ENCODE results near the gene WNT5A. TPM values are rescaled to one million over a fixed set of nuclear protein-coding genes. Genes with fewer than 3 reads are reported as not detected.

The WNT5A gene
- total and polyA plus RNA-seq, 2 experiments from 2014 or later = 76.1 to 298 TPM

- Histone ChIP-seq H3K4me2 (ENCODE audit: unreplicated experiment) (peak overlapping the region; percentile 51), H3K36me3 (ENCODE audit: low read depth) (peaks cover 31% of the 10 kb centered on the region), H3K9me3 (ENCODE audit: low read depth) (no peaks in the 10 kb centered on the region), H3K4me3 (peak overlapping the region; percentile 29), H3K79me2 (ENCODE audit: insufficient read depth) (peaks cover 29% of the 10 kb centered on the region), H3K9me2 (ENCODE audit: insufficient read depth) (no peaks in the 10 kb centered on the region), H3F3A (ENCODE audit: insufficient read depth) (peaks cover 55% of the 10 kb centered on the region), H3K9ac (peak overlapping the region; percentile 61), H3K27ac (peak overlapping the region; percentile 76), H4K20me1 (ENCODE audit: insufficient read depth) (no peaks in the 10 kb centered on the region), H3K4me1 (ENCODE audit: insufficient read depth) (peaks cover 46% of the 10 kb centered on the region), H2AFZ (no peak overlapping the region), H3K27me3 (replicated peaks; ENCODE audit: insufficient read depth) (no peaks in the 10 kb centered on the region)
- in situ Hi-C loops (cut with MboI) = no loop called here
- WGBS, 2 experiments (ENCODE audit: low coverage in 1 of 2, low lambda C conversion rate in 2 of 2, missing lambda C conversion rate in 2 of 2) = 65 to 69% methylated on average over 3 of the region's 3 CpGs
- TF ChIP-seq EZH2 (IDR thresholded peaks at IDR 0.05; ENCODE audit: insufficient read depth, poor library complexity, severe bottlenecking) (no peak), EZH2phosphoT487 (IDR thresholded peaks at IDR 0.05; ENCODE audit: insufficient read depth, low read depth) (no peak)
- DNase-seq = no peak
Observed at GRCh38 chr3:55466526-55466925, 20.6 kb downstream of the WNT5A start.

- Histone ChIP-seq H3K4me2 (ENCODE audit: unreplicated experiment) (no peak overlapping the region), H3K79me2 (ENCODE audit: insufficient read depth) (no peaks in the 10 kb centered on the region), H3F3A (ENCODE audit: insufficient read depth) (peaks cover 28% of the 10 kb centered on the region), H3K9me2 (ENCODE audit: insufficient read depth) (no peaks in the 10 kb centered on the region), H3K36me3 (ENCODE audit: low read depth) (peaks cover 14% of the 10 kb centered on the region; the same call in 1 of the 2 replicates), H4K20me1 (ENCODE audit: insufficient read depth) (no peaks in the 10 kb centered on the region), H3K9ac (no peak overlapping the region), H3K27me3 (replicated peaks; ENCODE audit: insufficient read depth) (no peaks in the 10 kb centered on the region), H3K9me3 (ENCODE audit: low read depth) (no peaks in the 10 kb centered on the region), H3K4me1 (ENCODE audit: insufficient read depth) (peaks cover 17% of the 10 kb centered on the region), H2AFZ (no peak overlapping the region), H3K4me3 (no peak overlapping the region), H3K27ac (no peak overlapping the region)
- in situ Hi-C loops (cut with MboI) = no loop called here
- TF ChIP-seq EZH2phosphoT487 (IDR thresholded peaks at IDR 0.05; ENCODE audit: insufficient read depth, low read depth) = no peak
- TF ChIP-seq EZH2 (IDR thresholded peaks at IDR 0.05; ENCODE audit: insufficient read depth, poor library complexity, severe bottlenecking) = no peak
- peak; percentile 80 for DNase-seq
- WGBS, 2 experiments (ENCODE audit: low coverage in 1 of 2, low lambda C conversion rate in 2 of 2, missing lambda C conversion rate in 2 of 2) = 62 to 80% methylated on average over 1 of the region's 1 CpG
Observed at GRCh38 chr3:55461896-55462295, 25.2 kb downstream of the WNT5A start.

- in situ Hi-C loops (cut with MboI) = no loop called here
- Histone ChIP-seq H3F3A (ENCODE audit: insufficient read depth) (peaks cover 14% of the 10 kb centered on the region), H3K27me3 (replicated peaks; ENCODE audit: insufficient read depth) (no peaks in the 10 kb centered on the region), H3K4me1 (ENCODE audit: insufficient read depth) (peaks cover 8% of the 10 kb centered on the region), H3K79me2 (ENCODE audit: insufficient read depth) (no peaks in the 10 kb centered on the region), H3K9me2 (ENCODE audit: insufficient read depth) (no peaks in the 10 kb centered on the region), H2AFZ (no peak overlapping the region), H4K20me1 (ENCODE audit: insufficient read depth) (no peaks in the 10 kb centered on the region), H3K9ac (no peak overlapping the region), H3K4me2 (ENCODE audit: unreplicated experiment) (no peak overlapping the region), H3K9me3 (ENCODE audit: low read depth) (no peaks in the 10 kb centered on the region), H3K36me3 (ENCODE audit: low read depth) (no peaks in the 10 kb centered on the region), H3K27ac (no peak overlapping the region), H3K4me3 (no peak overlapping the region)
- TF ChIP-seq EZH2 (IDR thresholded peaks at IDR 0.05; ENCODE audit: insufficient read depth, poor library complexity, severe bottlenecking) (no peak), EZH2phosphoT487 (IDR thresholded peaks at IDR 0.05; ENCODE audit: insufficient read depth, low read depth) (no peak)
- no peak for DNase-seq
Observed at GRCh38 chr3:55459838-55460237, 27.3 kb downstream of the WNT5A start.

GRCh38 chr3:55458181-55458790 is 28.8 kb downstream of the WNT5A start:
- no peak overlapping the region for H3K4me2 ChIP-seq (ENCODE audit: unreplicated experiment)
- DNase-seq = peak; percentile 69
- 36 to 43% methylated on average over 5 of the region's 5 CpGs for WGBS, 2 experiments (ENCODE audit: low coverage in 1 of 2, low lambda C conversion rate in 2 of 2, missing lambda C conversion rate in 2 of 2)
- peaks cover 13% of the 10 kb centered on the region; the same call in 1 of the 2 replicates for H3F3A ChIP-seq (ENCODE audit: insufficient read depth)
- in situ Hi-C loops (cut with MboI) = no loop called here
- H3K79me2 ChIP-seq (ENCODE audit: insufficient read depth) = no peaks in the 10 kb centered on the region
- no peaks in the 10 kb centered on the region for H3K27me3 ChIP-seq (replicated peaks; ENCODE audit: insufficient read depth)
- no peaks in the 10 kb centered on the region for H3K9me3 ChIP-seq (ENCODE audit: low read depth)
- H3K4me1 ChIP-seq (ENCODE audit: insufficient read depth) = peaks cover 22% of the 10 kb centered on the region
- no peak overlapping the region for H3K9ac ChIP-seq
- no peak overlapping the region for H3K27ac ChIP-seq
- H3K36me3 ChIP-seq (ENCODE audit: low read depth) = no peaks in the 10 kb centered on the region
- no peaks in the 10 kb centered on the region for H3K9me2 ChIP-seq (ENCODE audit: insufficient read depth)
- no peak for TF ChIP-seq EZH2 (IDR thresholded peaks at IDR 0.05; ENCODE audit: insufficient read depth, poor library complexity, severe bottlenecking)
- no peak for TF ChIP-seq EZH2phosphoT487 (IDR thresholded peaks at IDR 0.05; ENCODE audit: insufficient read depth, low read depth)
- no peak overlapping the region for H2AFZ ChIP-seq
- H3K4me3 ChIP-seq = no peak overlapping the region
- no peaks in the 10 kb centered on the region for H4K20me1 ChIP-seq (ENCODE audit: insufficient read depth)

Data from GM23248 (cell line).